GM21447 (cell line): ENCODE data around the gene ZDHHC7.

Experiments
- ATAC-seq: cut with Tn5 transposase; IDR thresholded peaks from one replicate; pipeline ENCODE4 v1.9.1; 2021; ENCODE audit not compliant: unreplicated experiment

The ZDHHC7 gene

DNA sequence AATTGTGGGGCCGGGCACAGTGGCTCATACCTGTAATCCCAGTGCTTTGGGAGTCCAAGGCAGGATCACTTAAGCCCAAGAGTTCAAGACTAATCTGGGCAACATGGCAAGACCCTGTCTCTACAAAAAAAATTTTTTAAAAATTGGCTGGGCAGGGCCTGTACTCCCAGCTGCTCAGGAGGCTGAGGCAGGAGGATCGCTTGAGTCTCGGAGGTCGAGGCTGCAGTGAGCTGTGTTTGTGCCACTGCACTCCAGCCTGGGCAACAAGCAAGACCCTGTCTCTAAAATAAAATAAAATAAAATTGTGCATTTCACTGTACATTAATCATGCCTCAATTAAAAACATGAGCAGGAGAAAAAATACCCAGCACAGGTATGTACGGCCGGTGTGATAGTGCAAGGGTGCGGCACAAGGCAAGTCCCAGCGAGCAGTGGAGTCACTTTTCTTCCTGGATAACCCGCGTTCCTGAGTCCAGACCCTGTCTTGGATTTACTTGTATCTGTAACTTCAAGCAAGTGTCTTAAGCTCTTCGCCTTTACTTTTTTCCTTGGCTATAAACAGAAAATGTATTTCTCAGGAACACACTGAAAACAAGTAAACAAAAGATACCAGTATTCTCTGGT is 11.4 kb downstream of the ZDHHC7 start:
- ATAC-seq = no peak

GRCh38 chr16:84999200-84999599 is 12.1 kb downstream of the ZDHHC7 start:
- ATAC-seq = no peak

DNA sequence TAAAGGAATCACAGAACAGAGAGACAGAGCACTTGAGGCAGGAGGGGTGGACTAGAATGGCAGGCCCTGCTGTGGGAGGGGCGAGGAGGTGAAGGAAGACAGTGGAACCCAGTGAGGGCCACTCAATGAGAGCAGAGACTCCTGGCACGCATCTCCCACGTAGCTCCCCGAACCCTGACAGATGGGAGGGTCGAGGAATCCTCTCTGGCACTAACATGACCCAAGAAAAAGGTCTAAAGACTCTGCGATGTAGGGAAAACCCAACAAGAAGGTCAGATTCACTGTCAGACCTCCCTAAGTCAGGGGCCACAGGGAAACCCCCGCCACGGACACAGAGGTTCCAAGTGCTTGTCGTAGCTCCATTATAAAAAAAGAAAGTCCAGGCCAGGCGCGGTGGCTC is 15.0 kb downstream of the ZDHHC7 start:
- no peak for ATAC-seq

- no peak for ATAC-seq
These were observed 15.7 kb downstream of the ZDHHC7 start for GRCh38 chr16:84995663-84996062.

DNA sequence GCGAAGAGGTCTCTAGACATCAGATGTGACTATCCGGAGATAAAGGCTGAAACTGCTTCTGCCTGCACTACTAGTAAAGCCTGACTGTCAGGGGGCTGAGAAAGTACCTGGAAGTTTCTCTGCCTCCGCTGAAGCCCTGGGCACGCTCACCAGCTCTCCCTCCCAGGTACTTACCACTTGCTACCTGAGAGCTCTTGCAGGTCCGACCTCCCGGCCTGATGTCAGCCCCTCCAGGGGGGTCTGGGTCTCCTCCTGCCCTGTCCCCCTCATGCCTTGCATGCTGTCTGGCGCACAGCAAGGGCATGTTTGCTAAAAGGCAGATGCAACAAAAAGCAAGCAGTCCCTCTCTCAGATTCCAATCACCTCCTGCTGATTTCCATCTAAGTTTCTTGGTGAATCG is 17.4 kb downstream of the ZDHHC7 start:
- ATAC-seq = no peak

DNA sequence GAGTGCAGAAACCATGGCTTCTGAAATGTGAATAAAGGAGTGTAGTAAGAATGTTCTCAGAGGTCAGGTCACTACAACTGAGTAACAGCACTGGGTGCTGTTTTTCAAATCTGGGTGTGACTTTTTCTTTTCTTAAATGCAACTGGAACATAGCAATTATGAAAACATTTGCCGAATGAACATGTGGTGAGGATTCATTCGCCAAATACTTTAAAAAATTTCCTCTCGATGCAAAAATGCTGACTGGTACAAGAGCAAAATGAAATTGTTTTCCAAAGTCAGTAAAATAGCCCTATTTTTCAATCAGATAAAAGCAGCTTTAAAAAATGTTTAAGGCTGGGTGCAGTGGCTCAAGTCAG is 18.6 kb downstream of the ZDHHC7 start:
- ATAC-seq = no peak

GRCh38 chr16:84990782-84991181 is 20.6 kb downstream of the ZDHHC7 start:
- ATAC-seq = no peak

DNA sequence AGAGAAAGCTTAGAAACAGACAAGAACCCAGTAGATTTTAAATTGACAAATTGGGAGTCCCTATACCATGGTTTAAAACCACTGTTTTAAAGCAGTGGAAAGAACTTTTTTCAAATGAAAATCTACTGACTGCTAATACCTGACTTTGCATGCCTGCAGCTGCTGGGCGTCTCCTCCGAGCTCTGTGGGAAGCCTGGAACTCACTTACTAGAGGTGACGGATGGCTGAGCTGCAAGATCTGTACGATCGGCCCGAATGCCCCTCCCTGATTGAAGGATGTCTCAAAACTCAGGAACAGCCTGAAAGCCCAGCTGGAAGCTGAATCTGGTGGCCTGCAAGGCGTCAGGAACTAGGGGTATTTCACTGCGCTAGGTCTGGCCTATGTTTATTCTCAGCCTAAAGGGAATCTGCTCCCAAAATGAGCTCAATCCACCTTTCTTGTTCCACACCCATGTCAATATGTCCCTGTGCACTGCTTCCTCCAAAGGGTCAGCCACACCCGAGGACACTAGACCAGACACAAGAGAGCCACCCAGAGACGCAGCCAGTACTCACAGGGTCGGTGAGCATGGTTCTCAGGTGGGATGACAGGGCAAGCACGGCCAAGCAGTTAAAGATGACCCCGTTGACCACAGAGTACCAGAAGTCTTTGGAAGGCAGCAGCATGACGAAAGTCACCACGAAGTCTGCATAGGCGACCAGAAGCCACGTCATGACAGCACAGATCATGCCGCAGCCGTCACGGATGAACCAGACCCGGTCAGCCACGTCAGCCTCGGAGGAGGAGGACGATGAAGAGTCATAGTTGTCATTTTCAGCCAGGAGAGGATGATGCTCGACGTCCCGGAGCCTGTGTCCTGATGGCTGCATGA is 21.4 kb downstream of the ZDHHC7 start:
- no peak for ATAC-seq

DNA sequence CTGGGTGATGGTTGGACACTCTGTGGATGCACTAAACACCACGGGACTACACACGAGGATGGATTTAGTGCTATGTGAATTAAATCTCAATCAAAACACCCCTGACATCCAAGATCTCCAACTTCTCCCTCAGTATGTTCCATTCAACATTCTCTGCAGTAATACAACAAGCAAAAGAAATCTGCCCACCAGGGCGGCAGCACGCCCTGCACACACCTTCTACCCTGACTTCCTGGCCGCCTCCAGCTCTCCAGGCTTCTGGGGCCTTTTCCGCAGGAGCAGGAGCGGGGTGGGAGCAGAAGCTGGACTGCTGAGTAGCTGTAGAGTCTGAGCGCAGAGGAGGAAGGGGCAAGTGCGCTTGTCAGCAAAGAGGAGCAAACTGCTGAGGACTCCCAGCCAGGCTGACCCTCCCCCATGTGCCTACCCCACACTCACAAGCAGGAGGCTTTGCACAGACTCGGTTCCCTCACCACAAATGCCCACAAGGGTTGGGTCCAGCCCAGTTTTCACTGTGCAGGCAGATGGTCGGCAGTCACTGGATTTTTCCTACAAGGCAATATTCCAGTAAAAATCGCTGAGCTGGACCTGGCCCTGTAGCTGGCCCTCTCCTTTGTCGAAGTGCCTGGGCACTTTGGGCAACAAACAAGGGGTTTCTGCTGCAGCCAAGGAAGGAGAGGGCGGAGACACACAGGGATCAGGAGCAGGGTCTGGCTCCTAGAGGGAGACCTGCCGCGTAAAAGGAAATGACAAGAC is 22.8 kb downstream of the ZDHHC7 start:
- ATAC-seq = no peak

DNA sequence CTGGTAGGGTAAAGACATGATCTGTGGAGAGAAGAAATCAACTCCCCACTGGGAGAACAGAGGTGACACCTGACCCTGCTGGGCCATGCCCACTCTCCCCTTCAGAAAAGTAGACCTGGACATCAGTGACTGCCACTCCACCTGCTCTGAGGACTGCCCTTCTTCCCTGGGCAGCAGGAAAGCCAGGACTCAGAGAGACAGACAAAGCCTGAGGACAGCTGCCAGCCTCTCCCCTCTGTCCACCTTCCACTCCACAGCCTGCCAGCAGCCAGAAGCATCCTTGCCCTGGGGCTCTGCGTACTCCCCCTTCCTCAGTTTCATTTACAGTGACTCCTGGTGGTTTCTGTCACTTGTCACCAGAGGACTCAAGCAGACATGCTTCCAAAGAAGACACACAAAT is 24.5 kb downstream of the ZDHHC7 start:
- ATAC-seq = no peak

- ATAC-seq = no peak
These were observed 25.2 kb downstream of the ZDHHC7 start for GRCh38 chr16:84986102-84986501.

DNA sequence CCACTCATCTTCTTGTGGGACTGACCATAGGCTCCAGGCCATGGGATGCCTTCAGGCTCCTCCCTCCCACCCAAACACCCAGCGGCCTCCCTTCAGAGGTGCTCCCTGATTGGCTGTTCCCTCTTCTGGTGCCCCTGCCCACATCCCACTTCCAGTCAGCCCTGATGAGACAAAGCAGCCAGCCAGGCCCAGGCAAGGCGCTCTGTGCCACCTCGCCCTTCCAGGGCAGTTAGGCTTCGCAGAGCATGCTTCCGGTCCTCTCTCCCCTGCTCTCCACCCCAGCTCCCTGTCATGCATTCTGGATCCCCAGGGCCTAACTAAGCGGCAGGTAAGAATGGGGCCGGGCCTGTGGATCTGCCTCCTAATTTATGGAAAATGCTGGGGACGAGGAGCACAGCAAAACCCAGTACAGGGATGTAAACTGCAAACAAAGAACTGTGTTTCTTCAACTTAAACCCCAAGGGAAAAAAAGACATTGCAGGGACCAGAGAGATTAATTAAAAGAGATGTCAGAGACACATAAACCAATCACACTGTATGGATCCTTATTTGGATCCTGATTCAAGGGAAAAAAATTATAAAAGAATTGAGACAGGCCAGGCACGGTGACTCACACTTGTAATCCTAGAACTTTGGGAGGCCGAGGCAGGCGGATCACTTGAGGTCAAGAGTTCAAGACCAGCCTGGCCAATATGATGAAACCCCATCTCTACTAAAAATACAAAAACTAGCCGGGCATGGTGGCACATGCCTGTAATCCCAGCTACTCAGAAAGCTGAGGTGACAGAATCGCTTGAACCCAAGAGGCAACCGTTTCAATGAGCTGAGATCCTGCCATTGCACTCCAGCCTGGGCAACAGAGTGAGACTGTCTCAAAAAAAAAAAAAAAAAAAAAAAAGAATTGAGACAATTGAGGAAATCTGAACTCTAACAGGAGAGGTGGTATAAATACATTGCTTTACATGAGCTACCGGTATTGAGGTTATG is 26.0 kb downstream of the ZDHHC7 start:
- no peak for ATAC-seq

DNA sequence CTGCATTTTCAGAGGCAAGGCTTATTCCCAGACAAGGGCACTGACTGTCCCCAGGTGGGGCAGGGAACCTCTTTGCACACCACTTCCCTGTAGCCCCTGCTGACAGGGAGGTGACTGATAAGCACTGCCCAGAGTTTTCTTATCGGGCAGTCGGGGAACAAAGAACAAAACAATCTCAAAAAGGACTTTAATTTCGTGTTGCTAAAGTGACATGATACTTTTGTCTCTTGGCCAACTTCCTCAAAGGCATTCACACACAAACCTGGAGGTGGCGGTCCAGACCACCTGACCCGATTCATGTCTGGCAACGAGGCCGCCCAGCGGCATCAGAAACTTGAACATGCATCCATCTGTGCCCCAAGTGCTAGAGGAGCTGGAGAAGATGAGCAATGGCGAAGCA is 28.9 kb downstream of the ZDHHC7 start:
- ATAC-seq = no peak

- ATAC-seq = no peak
These were observed 31.8 kb downstream of the ZDHHC7 start for GRCh38 chr16:84979516-84979915.

DNA sequence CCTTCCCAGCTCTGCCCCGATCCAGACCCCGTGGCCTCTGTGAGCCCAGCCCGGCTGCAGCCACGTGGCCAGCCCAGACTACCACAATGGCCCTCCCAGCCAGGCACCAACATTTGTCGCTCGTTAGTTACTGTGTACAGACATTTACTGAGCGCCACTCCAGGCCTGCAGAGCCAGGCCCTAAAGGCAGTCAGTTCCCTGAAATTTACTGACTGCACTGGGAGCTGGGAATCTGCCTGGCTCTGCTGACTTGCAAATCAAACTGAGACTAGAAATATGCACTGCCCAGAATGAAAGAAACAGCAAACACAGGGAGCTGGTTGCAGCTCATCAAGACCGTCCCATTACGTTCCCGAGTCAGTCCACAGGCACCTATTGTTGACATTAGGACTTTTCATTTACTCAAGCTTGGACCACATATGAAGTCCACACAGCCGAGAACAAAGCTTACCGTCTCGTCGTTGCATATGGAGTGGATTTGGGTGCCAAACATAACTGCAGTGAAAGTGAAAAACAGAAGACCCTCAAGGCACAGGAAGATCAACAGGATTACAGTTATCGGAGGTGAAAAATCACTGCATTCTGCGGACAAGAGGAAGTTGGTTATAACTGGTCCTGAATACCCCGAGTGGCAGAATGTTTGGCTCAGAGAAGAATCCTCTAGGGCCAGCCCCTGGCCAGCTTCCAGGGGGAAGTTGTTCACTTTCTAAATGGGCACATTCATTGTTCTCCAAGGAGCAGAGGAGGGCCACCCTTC is 34.5 kb downstream of the ZDHHC7 start:
- ATAC-seq = no peak

- no peak for ATAC-seq
These were observed 35.8 kb downstream of the ZDHHC7 start for GRCh38 chr16:84975522-84975921.

DNA sequence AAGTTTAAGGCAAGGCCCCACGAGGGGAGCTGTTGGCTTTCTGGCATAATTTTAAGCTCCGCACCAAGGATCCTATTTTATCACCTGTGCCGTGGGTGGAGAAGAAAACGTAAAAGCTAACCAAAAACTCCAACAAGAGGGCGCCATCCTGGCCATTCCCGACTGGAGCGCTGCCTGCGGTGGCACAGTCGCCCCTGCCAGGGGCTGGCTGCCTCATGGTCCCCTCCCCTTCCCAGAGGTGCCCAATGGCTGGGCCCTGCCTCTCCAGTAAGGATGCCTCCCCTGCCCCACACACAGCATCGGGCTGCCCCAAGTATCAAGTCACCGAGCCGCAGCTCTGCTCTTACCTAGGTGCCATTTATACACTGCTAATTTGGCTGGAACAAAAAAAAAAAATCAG is 36.3 kb downstream of the ZDHHC7 start:
- ATAC-seq = no peak

GRCh38 chr16:84973776-84974523 is 37.4 kb downstream of the ZDHHC7 start:
- ATAC-seq = no peak

DNA sequence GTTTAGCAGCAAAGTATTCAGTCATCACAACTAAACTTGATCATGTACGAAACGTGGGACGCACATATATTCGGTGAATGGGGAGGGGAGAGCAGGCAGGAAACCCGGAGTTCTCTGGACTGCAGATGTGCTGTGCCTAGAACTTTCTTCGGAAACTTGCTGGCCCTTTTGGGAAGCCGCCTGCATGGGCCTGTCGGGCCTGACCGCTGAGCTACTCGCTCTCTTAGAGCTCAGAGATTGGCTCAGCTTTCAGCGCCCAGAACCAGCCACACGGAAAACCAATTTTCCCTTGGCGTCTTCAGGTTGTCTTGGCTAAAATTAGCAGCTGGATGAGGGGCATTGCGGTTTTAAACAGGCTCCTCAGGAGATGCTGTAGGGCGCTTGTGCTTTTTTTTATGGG is 38.1 kb downstream of the ZDHHC7 start:
- ATAC-seq = no peak
